ENCODE results near the gene ZMIZ1.

DNA sequence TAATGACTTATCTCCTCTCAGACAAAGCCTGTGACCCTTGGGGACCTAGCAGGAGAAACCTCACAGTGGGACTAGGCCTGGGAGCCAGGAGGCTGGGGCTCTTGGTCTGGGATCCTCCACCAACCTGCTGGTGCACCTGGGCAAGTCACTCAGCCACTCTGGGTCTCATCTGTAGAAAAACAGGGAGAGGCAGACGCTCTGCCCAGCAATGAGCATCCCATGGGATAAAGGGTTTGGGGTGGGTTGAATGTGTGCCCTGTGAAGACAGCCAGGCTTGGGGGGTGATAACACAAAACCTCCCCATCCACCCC lies 81.6 kb downstream of the ZMIZ1 start:
- TF ChIP-seq EZH2 (IDR thresholded peaks at IDR 0.05; ENCODE audit: low read depth, unreplicated experiment) (no peak), CTCF (conservative IDR thresholded peaks at IDR 0.05; ENCODE audit: low read depth in 2 of 2) (no peak), POLR2AphosphoS5 (IDR thresholded peaks at IDR 0.05; ENCODE audit: low read depth) (no peak), REST (IDR thresholded peaks at IDR 0.05; ENCODE audit: unreplicated experiment) (no peak), EZH2phosphoT487 (IDR thresholded peaks at IDR 0.05; ENCODE audit: unreplicated experiment) (no peak), JUNB (IDR thresholded peaks at IDR 0.05; ENCODE audit: unreplicated experiment) (no peak), CREB1 (CRISPR knock-in tag; IDR thresholded peaks at IDR 0.05; ENCODE audit: low read depth) (no peak), NANOG (IDR thresholded peaks at IDR 0.05; ENCODE audit: borderline replicate concordance) (no peak)
- TF ChIP-seq, protein P1, sequence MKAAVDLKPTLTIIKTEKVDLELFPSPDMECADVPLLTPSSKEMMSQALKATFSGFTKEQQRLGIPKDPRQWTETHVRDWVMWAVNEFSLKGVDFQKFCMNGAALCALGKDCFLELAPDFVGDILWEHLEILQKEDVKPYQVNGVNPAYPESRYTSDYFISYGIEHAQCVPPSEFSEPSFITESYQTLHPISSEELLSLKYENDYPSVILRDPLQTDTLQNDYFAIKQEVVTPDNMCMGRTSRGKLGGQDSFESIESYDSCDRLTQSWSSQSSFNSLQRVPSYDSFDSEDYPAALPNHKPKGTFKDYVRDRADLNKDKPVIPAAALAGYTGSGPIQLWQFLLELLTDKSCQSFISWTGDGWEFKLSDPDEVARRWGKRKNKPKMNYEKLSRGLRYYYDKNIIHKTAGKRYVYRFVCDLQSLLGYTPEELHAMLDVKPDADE (IDR thresholded peaks at IDR 0.05): no peak

Measured in GM23338 (cell line).